ENCODE measurements around the gene GNG12.

GNG12 gene

DNA sequence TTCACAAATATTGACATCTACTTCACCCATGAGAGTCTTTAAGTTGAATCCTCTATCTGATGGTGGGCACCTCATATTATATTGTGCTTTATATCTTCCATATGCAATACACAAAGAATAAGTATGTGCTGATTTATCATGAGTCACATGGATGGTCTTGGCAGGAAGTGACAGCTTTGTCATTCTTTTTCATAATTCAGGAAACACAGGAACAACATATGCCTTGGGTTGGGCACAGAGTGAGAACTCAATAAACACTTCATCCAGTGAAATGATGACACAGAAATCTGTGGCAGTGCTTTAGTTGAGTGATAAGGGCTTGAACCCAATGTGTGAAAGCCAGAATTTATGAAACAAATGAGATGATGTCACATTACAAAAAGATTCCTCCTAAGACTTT is 107.0 kb downstream of the GNG12 start:
- DNase-seq, result no peak

DNA sequence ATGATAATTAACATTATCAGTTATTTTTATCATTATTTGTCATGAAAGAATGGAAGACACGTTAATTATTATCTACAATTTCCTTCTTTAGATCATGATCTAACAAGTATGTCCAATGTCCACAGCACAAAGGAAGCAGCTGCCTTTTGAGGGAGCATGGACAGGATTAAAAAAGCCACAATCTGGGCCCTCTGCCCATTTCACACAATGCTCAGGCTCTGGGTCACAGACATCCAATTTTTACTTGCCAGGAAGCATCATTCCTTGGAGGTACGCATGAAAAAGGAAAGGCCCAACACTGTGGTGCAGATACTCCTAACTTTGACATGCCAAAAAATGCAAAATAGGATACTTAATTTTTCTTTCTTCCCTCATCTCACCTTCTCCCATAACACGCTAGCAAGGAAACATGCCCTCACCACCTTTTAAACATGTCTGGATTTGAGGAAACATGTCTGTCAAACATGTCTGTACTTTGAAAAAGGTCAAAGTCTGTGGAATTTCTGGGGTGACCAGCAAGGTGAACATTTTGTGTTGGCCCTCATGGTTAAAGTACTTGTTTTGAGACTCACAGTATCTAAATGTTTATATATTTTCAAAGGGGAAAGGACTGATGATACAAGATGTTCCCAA is 108.2 kb downstream of the GNG12 start:
- no peak for DNase-seq

DNA sequence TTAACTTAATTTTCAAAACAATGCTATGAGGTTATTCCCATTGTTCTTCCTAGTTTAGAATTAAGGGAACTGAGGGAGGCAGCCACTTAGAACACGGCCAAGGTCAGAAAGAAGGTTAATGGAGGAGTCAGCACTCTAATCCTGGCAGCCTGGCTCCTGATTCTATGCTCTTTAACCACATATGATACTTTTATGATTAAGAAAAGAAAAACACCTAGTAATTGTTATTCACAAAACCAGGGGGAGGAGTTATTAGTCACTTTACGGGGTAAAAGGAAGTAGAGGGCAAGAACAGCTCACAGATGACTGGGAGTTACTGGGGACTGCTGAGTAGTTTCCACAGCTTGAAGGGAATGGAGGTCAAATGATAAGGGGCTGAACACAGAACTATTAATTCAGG is 109.6 kb downstream of the GNG12 start:
- DNase-seq, result no peak

DNA sequence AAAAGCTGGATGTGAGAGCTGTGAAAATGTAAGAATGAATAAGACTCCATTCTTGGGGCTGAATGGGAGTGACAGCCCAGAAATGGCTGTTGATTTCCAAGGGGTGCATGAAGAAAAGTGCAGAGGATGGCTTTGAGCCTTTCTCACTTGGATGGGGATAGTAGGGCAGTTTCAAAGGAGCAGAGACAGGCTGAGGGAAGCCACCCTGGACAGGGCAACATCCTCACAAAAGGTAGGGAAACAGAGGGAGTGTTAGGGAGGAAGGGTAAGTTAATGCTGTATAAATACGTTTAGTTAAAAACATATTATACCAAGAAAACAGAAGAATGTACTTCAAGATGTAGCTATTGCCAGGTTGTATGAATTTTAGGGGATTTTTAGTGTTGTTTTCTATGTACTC is 110.1 kb downstream of the GNG12 start:
- no peak for DNase-seq

DNA sequence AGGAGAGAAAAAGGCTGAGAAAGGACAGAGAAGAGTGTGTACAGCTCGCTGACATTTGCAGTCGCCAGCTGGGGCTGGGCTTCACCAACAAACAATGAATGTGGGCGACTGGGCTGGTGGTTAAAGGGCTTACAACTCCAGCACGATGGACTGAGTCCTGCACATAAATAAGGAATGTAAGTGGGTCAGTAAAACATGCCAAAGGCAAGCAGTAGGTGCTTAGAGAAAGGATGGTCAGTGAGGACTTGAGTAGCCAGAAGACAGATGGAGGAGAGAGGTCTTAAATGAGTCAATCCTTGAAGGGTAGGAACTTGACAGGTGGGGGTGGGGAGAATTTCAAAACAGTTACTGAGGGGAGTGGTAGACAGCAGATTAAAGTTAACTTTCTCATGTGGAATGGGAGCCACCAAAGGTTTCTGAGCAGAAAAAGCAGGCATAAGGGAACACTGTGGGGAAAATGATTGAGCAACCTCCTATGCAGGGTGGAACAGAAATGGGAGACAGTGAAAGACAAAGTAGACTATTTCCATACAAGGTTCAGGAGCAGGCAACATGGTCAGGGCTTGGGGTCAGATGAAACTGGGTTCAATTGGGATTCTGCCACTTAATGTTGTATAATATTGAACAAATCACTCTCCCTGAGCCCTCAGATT is 110.8 kb downstream of the GNG12 start:
- DNase-seq, result no peak

DNA sequence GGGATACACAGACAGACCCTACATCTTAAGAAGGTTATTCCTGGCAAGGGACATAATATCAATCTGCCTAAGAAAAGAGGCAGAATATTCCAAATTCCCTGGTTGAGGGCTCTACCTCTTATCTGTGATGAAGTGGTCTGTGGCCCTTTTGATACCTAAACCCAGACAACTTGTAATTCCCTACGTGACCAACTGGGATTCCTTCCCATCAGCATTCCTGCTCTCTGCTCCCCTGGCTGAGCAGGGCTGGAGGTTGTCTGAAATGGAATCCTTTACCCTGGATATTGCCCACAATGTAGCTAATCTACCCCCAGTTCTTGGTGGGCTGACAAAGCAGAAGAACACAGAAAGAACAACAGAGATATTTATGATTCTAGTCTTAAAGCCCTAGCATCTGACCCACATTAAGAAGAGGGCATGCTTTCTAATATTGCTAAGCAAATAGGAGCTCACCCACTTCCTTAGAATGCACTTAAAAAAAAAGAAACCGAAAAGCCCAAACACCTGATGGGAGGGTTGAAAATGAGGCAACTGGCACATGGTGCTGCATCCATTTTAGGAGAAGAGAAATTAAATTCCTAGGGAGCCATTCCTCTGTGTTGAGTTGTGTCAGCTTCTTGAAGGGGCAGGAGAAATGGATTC is 111.5 kb downstream of the GNG12 start:
- DNase-seq, result no peak

DNA sequence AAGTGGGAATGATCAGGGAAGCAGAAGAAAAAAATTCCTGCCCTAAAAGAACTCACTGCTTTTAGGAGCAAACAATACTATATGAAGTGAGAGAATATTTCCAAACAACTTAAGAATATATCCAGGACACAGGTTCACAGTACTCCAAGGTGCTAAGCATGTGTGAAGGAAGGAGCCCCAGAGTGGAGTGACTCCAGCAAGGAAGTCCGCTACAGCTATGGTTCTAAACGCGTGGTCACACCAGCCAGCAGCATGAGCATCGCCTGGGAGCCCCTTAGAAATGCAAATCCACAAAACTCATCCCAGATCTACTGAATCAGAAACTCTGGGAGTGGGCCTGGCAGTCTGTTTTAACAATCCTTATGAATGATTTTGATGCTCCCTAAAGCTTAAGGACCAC is 112.2 kb downstream of the GNG12 start:
- DNase-seq, result no peak

DNA sequence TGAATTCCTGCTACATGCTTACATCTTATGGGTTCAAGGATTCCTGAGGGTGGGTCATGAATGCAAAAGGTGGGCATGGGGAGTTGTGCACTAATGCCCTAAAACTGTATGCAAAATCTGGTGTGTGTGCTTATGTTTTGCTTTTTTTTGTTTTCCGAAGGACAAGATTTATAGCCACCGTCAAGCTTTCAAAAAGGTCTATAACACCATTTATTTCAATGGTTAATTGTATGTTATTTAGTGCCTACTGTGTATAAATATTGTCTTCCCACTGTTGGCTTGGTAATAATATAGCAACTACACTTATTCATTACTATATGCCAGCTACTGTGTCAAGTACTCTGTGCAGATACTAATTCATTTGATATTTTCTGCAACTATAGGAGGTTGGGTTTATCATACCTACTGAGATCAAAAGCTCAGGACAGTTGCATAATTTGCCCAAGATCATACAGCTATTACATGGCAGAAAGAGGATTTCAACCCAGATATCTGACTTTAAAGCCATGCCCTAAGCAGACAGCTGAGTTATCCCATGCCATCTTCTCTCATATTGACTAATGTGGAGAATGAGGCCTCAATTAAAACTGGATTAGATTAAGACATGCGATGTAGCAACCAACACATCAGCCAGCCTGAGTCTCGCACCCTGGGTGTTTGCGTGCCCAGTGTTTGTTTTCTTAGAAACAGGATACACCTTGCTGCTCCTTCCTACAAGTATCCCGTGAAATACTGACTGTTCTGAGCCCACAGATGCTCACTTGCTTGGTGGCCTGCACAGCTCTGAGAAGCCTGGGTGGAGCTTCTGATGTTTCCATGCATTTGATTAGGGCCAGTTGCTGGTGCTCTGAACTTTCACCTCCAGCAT is 113.7 kb downstream of the GNG12 start:
- DNase-seq, result no peak

DNA sequence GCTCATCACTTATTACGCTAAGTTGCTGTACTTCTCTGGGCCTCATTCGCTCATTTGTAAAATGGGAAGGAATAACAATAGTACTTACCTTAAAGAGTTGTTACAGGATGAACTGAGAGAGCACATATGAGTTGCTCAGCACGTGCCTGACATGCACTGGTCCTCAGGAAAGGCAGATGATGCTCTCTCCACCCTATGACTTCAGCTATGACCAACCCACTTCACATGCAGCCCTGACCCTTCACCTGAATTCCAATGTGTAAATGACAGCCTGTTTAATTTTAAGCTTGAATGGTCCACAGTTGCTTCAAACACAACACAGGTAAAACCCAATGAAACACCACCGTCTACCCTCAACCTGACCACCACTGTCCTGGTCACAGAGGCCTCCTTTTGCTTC is 115.4 kb downstream of the GNG12 start:
- no peak for DNase-seq

DNA sequence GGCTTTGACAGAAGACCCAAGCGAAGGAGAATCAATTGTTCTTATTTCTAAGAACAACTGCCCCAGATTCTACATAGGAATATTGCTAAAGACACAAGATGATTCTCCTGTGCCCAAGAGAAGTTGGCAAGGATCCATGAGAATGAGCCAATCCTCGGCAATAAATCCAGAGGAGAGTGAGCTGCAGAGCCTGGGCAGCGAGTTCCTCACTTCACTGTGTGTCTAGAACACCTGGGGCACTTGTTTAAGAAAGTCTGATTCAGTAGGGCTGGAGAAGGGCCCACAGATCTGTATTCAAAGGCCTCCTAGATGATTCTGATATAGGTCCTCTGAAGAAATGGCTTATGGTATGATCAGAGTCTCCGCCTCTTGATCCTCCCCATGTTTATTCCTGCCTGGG is 116.5 kb downstream of the GNG12 start:
- no peak for DNase-seq

DNA sequence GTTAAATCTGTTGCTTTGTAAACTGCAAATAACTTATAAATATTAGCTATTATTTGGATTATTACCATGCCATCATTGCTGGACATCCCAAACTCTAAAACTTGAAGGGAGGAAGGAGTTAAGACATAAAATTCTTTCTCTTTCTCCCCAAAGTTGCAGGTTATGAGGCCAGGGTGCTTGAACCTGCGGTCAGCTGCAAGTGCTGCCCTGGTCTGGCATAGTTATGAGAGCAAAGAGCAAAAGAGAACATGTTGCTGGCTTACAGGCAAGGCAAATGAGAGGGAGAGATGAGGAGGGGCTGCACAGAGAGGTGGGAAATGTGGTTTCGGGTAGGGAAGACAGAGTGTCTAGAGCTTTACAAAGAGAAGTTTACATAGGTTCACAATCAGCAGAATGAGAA is 117.4 kb downstream of the GNG12 start:
- DNase-seq, result no peak

DNA sequence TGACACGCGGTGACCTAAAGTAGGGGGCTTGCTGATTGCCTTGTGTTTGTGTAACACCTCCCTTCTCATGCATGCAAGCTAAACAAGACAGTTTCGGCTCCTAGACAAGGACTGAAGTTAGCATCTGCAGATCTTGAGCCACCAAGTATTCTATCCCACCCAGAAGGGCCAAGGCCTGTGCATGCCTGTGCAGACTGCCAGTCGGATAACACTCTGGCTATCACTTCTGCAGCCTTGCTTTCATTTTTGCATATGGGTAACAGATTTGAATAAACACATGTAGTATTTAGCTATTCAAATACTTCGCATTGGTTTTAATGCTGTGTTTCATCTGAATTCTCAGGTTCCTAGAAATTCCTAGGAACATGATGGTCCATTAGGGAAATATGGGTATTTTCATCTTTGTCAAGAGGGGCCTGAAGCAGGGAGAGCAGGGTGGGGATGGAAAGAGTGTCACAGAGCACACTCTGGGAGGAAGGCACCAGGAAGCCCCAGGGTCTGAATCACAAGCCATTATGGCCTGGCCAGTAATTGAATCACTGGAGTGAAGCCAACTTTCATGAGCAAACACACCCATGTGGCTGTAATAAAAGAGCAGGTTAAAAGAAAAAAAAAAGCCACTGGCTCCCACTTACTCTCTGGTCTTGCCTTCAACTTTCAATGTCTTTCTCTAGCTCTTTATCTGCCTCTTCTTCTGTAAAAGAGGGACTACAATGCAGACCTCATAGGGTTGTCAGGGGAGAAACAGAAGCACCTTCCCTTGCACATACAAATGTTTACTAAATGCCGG is 120.0 kb downstream of the GNG12 start:
- peak; percentile 57 for DNase-seq

DNA sequence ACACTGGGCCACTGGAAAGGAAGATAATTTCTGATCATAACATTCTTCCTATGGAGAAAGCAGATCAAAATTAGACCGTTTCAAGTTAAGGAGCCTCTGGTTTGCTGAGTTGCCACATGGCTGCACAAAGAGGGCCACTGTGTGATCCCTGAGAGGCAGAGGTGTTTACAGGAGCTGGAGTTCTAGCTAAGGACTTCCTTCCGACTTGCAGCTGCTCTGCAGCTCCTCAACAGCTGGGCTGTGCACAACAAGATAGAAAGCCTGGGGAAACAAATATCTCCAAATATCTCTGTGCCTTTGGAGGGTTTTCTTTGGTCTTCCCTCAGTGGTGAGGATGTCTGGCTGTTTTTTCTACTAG is 121.4 kb downstream of the GNG12 start:
- DNase-seq, result no peak

DNA sequence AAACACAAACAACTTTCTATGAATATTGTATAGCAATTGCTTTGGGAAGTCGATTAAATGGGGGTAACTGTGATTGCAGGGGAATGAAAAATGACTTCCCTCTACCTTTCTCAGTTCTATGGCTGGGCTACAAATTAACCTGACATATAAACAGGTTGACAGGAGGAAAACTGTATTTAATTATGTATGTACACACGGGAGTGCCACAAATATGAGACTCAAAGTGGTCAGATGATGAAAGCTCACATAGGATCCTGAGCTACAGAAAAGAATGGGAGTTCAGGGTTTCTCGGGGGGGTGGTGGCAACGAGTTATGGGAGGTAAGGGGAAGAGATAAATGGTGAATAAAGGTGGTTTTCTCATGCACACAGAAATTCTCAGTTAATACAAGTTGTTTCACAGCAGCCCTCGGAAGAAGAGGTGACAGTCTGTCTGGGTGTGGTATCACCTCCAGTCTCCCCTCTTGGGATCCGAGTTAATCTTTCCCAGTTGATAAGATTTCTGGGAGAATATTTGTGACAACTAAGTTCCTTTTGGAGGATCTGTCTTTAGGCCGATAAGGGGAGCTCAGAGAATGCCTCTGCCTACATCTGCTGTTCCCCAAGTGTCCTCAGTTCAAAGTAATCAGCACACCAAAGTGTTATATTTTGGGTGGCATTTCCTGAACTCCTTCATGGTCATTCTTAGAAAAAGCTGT is 122.0 kb downstream of the GNG12 start:
- DNase-seq, result no peak

DNA sequence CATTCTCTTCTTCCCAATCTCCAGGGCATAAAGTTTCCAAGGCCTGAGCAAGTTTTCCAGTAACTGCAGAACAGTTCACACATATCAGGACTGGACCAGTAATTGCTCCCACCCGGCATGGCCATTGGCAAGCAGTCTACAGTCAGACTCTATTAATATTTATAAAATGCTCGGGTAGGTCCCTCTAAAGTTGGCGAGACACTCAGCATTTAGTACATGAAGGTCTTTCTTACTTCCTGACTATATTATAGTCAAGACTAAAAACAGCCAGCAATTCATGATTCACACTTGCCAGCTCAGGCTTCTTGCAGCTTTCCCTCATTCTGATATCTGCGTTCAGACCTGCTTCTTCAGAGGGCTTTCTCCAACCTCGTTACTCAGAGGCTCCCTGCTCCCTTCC is 122.8 kb downstream of the GNG12 start:
- no peak for DNase-seq

DNA sequence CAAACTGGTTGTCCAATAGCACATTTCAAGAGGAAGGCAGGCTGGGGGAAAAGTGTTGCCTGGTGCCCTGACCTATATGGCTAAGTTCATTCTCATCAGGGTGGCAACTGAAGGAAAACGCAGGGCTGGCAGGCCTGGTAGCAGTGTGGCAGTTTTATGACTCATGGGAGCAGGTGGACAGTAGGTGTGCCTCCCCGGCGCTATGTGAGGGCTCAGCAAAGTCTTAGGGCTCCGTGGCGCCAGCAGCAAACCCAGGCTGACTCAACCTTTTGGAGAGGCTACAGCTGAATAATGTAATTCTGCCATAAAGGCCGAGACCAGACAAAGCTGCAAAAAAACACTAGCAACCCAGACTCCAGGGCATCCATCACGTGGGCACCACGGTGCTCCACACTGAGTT is 124.7 kb downstream of the GNG12 start:
- no peak for DNase-seq

DNA sequence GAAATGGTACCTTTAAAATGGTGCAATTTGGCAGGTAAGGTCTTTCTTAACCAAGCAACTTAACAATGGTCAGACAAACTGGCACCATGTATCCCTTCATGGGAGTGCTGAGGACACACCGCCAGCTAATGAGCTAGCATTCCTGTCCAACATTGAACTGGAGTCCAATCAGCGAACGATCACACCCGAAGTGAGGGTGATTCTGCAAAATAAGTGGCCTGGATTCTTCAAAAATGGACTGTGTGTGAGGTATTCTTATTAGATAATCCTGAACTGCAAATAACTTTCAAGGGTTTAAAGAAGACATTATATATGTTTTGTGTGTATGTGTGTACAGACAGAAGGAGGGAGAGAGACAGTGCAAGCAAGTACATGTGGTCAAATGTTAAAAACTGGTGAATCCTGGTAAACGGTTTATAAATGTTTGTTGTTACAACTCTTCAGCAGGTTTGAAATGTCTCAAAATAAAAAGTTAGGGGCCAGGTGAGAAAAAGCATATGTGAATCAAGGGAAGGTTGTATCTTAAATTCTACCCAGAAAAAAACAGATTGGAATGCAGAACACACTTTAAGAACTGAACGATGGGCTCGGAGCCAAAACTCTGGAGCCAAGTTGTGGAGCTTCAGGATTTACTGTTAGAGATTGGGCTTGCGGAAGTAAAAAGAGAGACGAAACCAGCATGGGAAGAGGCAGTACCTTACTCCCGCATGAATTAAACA is 127.4 kb downstream of the GNG12 start:
- no peak for DNase-seq

DNA sequence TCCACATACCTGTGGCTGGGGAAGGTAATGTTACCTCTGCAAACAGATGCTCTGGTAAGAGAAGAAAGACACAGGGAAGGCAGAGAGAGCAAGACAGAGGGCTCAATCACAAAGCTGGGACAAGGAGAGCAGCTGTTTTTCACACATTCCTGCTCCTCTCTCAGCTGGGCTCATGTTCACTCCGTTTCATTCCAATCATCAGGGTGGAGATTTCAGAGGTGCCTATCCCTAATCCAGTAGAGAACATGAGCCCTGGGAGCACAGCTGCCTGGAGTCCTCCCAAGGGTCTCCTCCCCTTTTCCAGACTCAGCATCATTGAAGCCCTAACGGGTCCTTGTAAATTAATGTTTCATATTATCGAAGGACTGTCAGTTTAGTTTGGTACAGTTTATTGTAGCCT is 128.9 kb downstream of the GNG12 start:
- no peak for DNase-seq

DNA sequence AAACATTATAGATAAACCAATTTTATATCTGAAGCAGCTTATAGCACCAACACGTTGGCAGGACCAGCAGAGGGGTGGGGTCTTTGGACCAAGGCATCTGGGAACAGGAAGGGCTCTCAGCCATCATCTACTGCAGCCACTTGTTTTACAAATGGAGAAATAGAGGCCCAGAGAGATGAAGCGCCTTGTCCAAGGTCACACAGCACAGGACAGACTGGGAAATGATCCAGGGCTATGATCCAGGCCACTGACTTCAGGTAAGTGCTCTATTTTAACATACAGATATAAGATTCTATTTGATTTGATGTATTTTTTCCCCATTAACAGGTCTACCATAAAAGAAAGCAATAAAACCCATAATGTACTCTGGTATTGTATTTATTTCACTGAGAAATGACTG is 131.4 kb downstream of the GNG12 start:
- DNase-seq, result no peak

DNA sequence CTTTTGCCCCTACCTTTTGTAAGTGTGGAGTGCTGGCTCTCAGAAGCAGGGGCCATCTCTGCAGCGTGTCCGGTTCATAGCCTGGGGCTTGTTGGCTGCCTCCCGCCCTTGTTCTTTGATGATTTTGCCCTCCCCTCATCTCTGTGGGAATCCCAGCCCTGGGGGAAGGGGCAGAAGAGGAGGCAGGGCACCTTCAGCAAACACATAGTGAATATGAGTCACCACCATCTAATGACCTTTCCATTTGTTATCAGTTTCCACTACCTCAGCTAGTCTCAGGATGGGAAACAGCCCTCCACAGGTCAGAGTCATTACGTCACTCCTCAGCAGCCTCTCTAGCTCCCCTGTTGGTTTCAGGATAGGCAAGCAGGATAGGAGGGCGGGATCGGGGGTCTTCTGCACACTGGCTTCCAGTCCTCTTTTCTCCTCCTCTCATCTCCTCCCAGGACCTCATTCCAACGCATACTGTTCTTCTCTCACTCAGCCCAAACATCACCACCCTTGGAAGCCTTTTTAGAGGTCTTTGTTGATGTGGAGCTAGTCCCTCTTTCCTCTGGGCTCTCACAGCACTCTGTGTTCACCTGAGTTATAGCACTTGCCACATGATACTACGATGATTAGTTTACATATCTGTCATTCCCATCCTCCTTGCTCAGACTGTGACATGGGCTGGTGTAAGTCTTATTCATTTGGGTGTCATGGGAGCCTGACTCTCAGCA is 132.4 kb downstream of the GNG12 start:
- DNase-seq, result no peak

DNA sequence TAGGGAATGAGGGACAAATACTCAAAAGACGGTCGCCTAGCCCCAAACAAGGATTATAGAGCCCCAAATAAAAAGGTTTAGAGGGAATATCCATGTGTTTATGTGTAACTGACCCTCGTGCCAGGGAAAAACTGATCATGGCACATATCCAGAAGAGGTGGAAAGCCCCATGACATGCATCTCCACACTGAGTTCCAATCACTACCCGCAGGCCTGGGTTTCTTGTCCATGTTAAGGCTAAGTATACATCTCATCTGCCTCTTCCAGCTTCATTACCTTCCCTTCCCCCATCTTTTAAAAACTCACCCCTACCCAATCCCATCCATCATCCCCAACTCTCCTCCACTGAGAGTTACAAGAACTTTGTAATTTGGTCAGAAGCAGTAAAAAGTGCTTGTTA is 133.0 kb downstream of the GNG12 start:
- no peak for DNase-seq

All from NCI-H1436 treated with DMSO at 0.1 percent for 48 hours (cell line).